Activated CD4-positive, CD25-positive, alpha-beta regulatory T cell treated with anti-CD3 and anti-CD28 coated beads, Interleukin-2, amount 50 U/mL, for 24 hours (primary cell): ENCODE data around the gene CLSTN2.

Experiments used
- ATAC-seq, 2 donors: fragments of 150-1000 bp; cut with Tn5 transposase; one replicate each; pipeline ENCODE4 v1.10.0; 2021; ENCODE audit warnings: mild to moderate bottlenecking in 1 of 2, moderate library complexity in 1 of 2

Gene CLSTN2

DNA sequence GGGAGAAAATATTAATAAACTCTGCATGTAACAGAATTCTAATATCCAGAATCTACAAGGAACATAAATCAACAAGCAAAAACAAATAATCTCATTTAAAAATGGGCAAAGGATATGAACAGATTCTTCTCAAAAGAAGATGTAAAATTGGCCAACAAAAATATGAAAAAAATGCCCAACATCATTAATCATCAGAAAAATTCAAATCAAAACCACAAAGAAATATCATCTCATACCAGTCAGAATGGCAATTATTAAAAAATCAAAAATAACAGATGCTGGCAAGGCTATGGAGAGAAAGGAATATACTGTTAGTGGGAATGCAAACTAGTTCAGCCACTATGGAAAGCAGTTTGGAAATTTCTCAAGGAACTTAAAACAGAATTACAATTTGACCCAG lies 592.2 kb downstream of the CLSTN2 start:
- ATAC-seq: no peak

DNA sequence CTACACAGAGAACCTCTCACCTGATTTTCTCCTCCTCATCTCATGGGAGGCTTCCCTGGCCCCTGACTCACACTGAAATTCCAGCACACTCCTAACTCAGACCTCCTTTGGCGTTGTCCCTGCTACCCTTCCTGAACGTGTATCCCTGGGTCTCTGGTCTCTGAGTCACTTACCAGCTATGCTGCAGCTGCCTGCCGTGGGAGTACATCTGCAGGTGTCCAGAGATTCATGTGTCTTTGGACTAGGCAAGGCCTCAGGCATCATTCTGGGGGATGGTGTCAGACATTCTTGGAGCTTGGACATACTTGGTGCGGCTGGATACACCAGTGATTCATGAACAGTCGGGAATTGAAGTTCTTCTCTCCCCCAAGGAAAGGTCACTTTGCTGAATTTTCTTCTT lies 594.1 kb downstream of the CLSTN2 start:
- ATAC-seq: no peak

- no peak for ATAC-seq
Measured at GRCh38 chr3:140529558-140529957, 594.6 kb downstream of the CLSTN2 start.

GRCh38 chr3:140530131-140530530 lies 595.1 kb downstream of the CLSTN2 start:
- ATAC-seq: no peak

GRCh38 chr3:140530603-140531002 lies 595.6 kb downstream of the CLSTN2 start:
- no peak for ATAC-seq

DNA sequence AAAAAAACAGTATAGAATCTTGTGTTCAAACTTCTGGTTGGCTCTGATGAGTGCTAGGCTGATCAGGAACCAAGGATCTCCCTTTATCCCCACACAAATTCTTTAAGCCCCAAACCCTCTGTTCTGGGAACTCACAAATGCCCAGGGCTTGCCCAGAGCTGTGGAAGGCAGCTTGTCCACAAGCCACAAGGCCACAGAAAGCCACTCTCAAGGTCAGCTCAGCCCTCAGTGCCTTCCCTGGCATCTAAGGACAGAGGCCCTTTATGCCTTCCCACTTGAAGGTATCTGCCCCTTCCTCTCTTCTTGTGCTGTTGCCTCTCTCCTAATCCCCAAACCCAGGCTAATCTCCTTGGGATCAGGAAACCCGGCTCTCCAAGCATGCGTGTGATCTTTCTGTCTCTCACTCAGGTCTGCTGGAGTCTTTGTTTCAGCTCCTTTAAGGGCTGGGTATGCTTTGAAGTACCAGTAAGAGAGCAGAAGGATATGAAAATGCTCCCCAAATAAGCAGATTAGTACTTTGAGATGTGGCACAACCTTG lies 597.9 kb downstream of the CLSTN2 start:
- ATAC-seq: no peak

GRCh38 chr3:140536926-140537726 lies 602.1 kb downstream of the CLSTN2 start:
- ATAC-seq: no peak

DNA sequence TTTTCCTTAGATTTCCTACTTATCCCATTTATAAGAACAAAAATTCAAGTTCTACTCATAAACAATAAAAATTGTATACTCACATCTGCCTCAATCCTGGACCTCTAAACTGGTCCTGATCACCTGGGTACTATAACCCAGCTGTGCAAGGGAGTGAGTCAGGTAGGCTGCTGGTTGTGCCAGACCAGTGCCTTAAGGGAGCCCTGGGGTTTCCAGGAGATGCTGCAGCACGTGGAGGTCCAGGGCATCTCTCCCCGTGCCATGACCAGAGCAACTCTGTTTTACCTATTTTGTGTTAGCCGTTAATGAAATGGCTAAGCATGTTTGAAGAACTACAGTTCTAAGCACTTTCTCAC lies 602.7 kb downstream of the CLSTN2 start:
- ATAC-seq: no peak

GRCh38 chr3:140540262-140540661 lies 605.3 kb downstream of the CLSTN2 start:
- no peak for ATAC-seq

DNA sequence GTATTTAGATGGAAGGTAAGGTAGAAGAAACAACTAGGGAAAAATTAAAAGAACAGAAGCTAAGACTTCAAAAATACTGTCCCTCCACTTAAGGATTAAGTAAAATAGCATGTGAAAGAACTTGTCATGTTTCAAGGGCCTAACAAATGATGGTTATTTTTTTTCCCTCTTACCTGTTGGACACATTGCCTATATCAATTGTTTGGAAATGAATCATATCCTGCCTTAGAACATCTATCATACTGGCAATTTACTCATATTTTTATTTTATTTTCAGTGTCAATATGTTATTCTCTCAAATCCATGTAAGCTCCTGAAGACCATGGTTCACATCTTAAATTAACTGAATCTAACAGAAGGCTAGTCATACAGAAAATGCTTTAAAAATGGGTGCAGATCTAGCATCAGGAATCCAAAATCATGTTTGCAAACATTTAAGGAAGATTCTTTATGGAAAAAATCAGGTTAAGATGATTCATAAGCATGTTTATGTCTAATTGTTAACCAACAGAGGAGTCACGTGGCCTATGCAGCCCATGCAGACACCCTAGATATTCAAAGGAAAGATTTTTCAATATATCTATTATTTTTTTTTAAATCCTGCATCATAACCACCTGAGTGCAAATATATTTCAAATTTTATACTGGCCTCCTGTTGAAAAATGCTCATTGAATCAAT lies 607.1 kb downstream of the CLSTN2 start:
- ATAC-seq: no peak

GRCh38 chr3:140545197-140545596 lies 610.2 kb downstream of the CLSTN2 start:
- no peak for ATAC-seq

- ATAC-seq: no peak
Measured at GRCh38 chr3:140545756-140546155, 610.8 kb downstream of the CLSTN2 start.

GRCh38 chr3:140546649-140547048 lies 611.7 kb downstream of the CLSTN2 start:
- no peak for ATAC-seq

DNA sequence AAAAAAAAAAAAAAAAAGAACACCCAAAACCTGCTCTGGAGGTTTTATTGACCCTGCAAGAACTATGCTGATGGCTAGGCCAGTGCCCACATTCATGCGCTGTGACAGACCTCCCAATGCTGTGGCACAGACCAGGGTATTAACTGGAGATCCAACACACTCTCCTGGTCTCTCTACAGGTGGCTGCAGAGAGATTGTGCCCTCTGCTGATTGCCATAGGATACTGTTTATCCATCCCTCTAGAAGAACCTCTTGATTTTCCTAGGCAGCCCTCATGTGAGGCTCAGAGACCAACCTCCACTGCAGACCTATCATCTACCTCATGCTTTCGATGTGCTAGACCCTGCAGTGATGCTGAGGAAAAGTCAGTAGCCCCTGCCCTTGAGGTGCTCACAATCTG lies 617.4 kb downstream of the CLSTN2 start:
- ATAC-seq: no peak

GRCh38 chr3:140552898-140553297 lies 617.9 kb downstream of the CLSTN2 start:
- no peak for ATAC-seq

GRCh38 chr3:140553591-140553990 lies 618.6 kb downstream of the CLSTN2 start:
- no peak for ATAC-seq

DNA sequence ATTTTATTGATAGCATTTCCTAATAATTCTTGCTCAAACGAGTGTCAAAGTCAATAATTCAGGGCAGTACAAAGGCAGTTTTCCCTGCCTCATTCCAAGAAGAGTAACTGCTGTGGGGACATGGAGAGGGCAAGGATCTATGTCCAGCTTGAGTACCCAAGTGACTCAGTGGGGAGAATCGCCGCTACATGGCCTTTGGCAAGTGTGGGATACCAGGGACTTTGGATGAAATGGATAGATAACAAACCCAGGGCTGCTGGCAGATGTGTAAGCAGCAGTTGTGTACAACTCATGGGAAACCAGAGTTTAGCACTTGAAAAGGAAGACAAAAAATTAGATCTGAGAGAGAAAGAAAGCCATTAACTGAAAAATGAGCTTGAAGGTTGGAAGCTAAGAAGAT lies 620.7 kb downstream of the CLSTN2 start:
- ATAC-seq: no peak

DNA sequence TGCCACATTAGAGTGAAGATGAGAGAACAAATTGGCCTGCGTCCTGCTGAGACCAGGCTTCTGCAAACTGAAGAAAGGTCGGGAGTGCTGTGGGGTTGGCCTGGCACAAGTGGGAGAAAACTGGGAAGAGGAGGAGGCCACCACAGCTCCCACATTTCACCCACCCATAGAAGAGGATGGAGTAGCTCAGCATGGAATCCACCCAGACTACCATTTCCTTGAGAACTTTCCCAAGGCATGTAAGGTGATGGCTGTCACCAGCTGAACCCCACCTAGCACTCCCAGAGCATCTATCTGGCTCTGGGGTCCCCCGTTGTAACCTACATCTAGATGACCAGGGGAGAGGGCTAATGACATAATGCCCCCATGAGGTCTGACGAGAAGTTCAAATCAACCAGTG lies 622.5 kb downstream of the CLSTN2 start:
- ATAC-seq: no peak

DNA sequence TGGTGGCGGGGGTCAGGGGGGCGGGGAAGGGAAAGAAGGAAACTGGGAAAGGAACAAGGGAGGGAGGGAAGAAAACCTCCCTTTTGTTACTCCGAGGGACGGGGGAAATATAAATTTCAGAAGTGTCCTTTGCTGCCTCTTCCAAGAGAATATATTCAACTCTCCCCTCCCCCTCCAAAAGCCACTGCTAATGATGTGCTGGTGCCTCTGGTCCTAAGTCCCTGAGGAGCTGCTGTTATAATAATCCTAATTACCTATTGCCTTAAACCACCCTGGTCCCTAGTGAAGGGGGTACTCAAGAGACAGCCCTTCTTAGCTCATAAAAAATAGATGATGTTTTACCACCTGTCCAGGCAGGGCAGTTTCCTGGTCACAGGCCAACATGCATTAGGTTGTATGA lies 624.6 kb downstream of the CLSTN2 start:
- ATAC-seq: no peak

DNA sequence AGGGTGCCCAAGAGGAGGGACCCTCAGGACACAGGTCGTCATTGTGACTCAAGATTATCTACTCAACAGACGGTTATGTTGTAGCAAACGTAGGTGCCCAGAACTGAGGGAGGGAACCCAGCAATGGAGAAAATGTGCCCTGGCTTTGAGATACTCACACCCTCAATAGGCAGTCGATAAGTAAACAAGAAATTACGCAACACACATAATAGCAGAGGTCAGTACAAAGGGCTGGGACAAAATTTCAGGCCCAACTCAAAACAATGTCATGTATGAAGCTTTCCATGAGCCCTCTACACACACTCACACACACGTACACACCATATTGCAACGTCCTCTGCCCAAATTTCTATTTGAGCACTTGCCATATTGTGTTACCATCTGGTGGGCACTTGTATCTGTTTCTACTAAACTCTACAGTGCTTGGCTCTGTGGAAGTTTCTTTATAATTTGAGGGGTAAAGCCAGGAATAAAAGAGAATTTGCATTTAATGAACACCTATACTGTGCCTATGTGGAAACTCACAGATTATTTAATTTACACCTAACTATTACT lies 628.3 kb downstream of the CLSTN2 start:
- no peak for ATAC-seq

GRCh38 chr3:140568131-140568530 lies 633.1 kb downstream of the CLSTN2 start:
- ATAC-seq: no peak

- no peak for ATAC-seq
Measured at GRCh38 chr3:140568842-140569520, 634.0 kb downstream of the CLSTN2 start.

- ATAC-seq: no peak
Measured at GRCh38 chr3:140570602-140571001, 635.6 kb downstream of the CLSTN2 start.
